Colonic mucosa (tissue), 4 donors: ENCODE data around the gene OR10K2. TPM values are rescaled to one million over a fixed set of nuclear protein-coding genes. Genes with fewer than 3 reads are reported as not detected.

Experiments used
- DNase-seq: peaks from one replicate; pipeline ENCODE4 v3.0.0-alpha.2; 2020
- H3K27ac ChIP-seq: fragments of 200-600 bp; one replicate; pipeline ENCODE4 v1.8.0; 2021
- H3K27me3 ChIP-seq: fragments of 200-600 bp; one replicate; pipeline ENCODE4 v1.8.0; 2021
- H3K36me3 ChIP-seq: fragments of 200-600 bp; one replicate; pipeline ENCODE4 v1.8.0; 2021
- H3K4me1 ChIP-seq: fragments of 200-600 bp; one replicate; pipeline ENCODE4 v1.8.0; 2021; ENCODE audit warnings: mild to moderate bottlenecking
- H3K4me3 ChIP-seq: fragments of 200-600 bp; one replicate; pipeline ENCODE4 v1.8.0; 2021
- H3K9ac ChIP-seq, 2 donors: one replicate each; pipeline ENCODE4 v1.7.0; 2013; ENCODE audit warnings: control low read depth in 2 of 2, low read depth in 2 of 2, low read length in 2 of 2
- H3K9me3 ChIP-seq: fragments of 200-600 bp; one replicate; pipeline ENCODE4 v1.8.0; 2021
- CTCF ChIP-seq: fragments of 200-600 bp; IDR thresholded peaks from one replicate; pipeline ENCODE4 v1.8.0; 2022; ENCODE audit warnings: antibody characterized with exemption, mild to moderate bottlenecking
- intact Hi-C: fragments of 100-400 bp; cut with DNase I; formaldehyde crosslinking; loops from one replicate; pipeline ENCODE4 v1.14.1; 2022
- total RNA-seq, 2 donors: library from RNA; stranded (reverse); fragmentation: NEBNext Ultra II Directional in 1 of 2; extraction: Animal tissue kit (Norgen Biotek cat#: 25700) in 1 of 2; gene quantifications; one replicate each; pipeline ENCODE4 v1.2.1, GENCODE V29; 2021
- donor health status: healthy.
- donor health status: DM: no; HTN: no; CAD: no.
- donor health status: DM: no; HTN: no; CAD: no.

Gene OR10K2
- total RNA-seq = not detected

GRCh38 chr1:158426137-158426536 lies at the start of gene OR10K2:
OR10K2 (minus strand) TSS chr1:158426237; CDS start chr1:158420866, 5,371 bp downstream.
- Histone ChIP-seq H3K36me3 (no peaks in the 10 kb centered on the region), H3K4me1 (no peaks in the 10 kb centered on the region), H3K4me3 (no peak within 1 kb of the TSS), H3K27me3 (no peaks in the 10 kb centered on the region), H3K9ac (no peak within 1 kb of the TSS), H3K27ac (no peak within 1 kb of the TSS), H3K9me3 (no peaks in the 10 kb centered on the region)
- intact Hi-C loops = no loop called here
- no peak for DNase-seq
- no peak for TF ChIP-seq CTCF

- Histone ChIP-seq H3K27me3 (no peaks in the 10 kb centered on the region), H3K36me3 (no peaks in the 10 kb centered on the region), H3K9ac (no peak within 1 kb of the TSS), H3K27ac (no peak within 1 kb of the TSS), H3K4me1 (no peaks in the 10 kb centered on the region), H3K4me3 (no peak within 1 kb of the TSS), H3K9me3 (no peaks in the 10 kb centered on the region)
- TF ChIP-seq CTCF = no peak
- DNase-seq = no peak
- intact Hi-C loops = no loop called here
Observed at GRCh38 chr1:158471920-158472319, 45.9 kb upstream of the OR10K2 start, which contains the start of gene OR10R2. OR10R2 (plus strand) TSS chr1:158472220; CDS start chr1:158472326, 106 bp downstream.

GRCh38 chr1:158461534-158461933 lies 35.5 kb upstream of the OR10K2 start, which contains the start of gene OR10K1:
OR10K1 (plus strand) TSS chr1:158461834; CDS start chr1:158465562, 3,728 bp downstream.
- Histone ChIP-seq H3K27me3 (no peaks in the 10 kb centered on the region), H3K4me3 (no peak within 1 kb of the TSS), H3K36me3 (no peaks in the 10 kb centered on the region), H3K27ac (no peak within 1 kb of the TSS), H3K9ac (no peak within 1 kb of the TSS), H3K4me1 (no peaks in the 10 kb centered on the region), H3K9me3 (no peaks in the 10 kb centered on the region)
- TF ChIP-seq CTCF = no peak
- intact Hi-C loops = no loop called here
- DNase-seq = no peak

- Histone ChIP-seq H3K4me1 (no peaks in the 10 kb centered on the region), H3K9ac (no peak overlapping the region), H3K36me3 (no peaks in the 10 kb centered on the region), H3K4me3 (no peak overlapping the region), H3K27ac (no peak overlapping the region), H3K9me3 (no peaks in the 10 kb centered on the region), H3K27me3 (no peaks in the 10 kb centered on the region)
- no peak for DNase-seq
- TF ChIP-seq CTCF = no peak
- intact Hi-C loops = no loop called here
Observed at GRCh38 chr1:158458263-158458662, 32.2 kb upstream of the OR10K2 start.

- intact Hi-C loops = no loop called here
- no peak for DNase-seq
- no peaks in the 10 kb centered on the region for H3K36me3 ChIP-seq
- H3K9ac ChIP-seq = no peak overlapping the region
- no peaks in the 10 kb centered on the region for H3K27me3 ChIP-seq
- no peak overlapping the region for H3K27ac ChIP-seq
- H3K4me1 ChIP-seq = no peaks in the 10 kb centered on the region
- H3K9me3 ChIP-seq = no peaks in the 10 kb centered on the region
- no peak overlapping the region for H3K4me3 ChIP-seq
- TF ChIP-seq CTCF = no peak
Observed at GRCh38 chr1:158457246-158457645, 31.2 kb upstream of the OR10K2 start.
